ENCODE data around the gene BUB1B.

DNA sequence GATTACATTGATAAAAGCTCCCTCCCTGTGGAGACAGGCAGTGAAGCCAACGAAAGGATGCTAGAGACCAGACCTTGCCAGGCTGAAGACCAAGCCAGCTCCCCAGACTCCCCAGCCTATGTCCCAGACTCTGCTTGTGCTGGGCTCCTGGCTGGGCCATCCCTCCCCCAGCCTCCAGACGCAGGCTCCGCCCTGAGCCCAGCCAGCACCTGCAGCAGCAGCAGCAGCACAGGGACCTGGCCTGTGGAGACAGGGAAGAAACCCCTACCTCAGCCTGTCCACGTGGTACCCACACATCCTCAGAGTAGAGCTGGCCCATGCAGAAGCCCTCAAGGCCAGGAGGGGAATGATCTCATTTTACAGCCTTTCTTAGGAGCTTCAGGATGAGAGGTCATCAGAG, 108.7 kb downstream of the BUB1B start:
- TF ChIP-seq, protein P1, sequence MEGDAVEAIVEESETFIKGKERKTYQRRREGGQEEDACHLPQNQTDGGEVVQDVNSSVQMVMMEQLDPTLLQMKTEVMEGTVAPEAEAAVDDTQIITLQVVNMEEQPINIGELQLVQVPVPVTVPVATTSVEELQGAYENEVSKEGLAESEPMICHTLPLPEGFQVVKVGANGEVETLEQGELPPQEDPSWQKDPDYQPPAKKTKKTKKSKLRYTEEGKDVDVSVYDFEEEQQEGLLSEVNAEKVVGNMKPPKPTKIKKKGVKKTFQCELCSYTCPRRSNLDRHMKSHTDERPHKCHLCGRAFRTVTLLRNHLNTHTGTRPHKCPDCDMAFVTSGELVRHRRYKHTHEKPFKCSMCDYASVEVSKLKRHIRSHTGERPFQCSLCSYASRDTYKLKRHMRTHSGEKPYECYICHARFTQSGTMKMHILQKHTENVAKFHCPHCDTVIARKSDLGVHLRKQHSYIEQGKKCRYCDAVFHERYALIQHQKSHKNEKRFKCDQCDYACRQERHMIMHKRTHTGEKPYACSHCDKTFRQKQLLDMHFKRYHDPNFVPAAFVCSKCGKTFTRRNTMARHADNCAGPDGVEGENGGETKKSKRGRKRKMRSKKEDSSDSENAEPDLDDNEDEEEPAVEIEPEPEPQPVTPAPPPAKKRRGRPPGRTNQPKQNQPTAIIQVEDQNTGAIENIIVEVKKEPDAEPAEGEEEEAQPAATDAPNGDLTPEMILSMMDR (conservative IDR thresholded peaks at IDR 0.05), result no peak
- no peak for TF ChIP-seq ZFX (IDR thresholded peaks at IDR 0.05)

Data from C4-2B (cell line).